Measurements from ENCODE around the gene GLDN.

GLDN gene

GRCh38 chr15:51448622-51449399 is 107.4 kb downstream of the GLDN start:
- DNase-seq, result no peak

- DNase-seq, result no peak
These were observed 108.5 kb downstream of the GLDN start for GRCh38 chr15:51450001-51450400.
